Naive thymus-derived CD8-positive, alpha-beta T cell (primary cell): ENCODE measurements around the gene LRP1-AS. TPM values are rescaled to one million over a fixed set of nuclear protein-coding genes. Genes with fewer than 3 reads are reported as not detected.
"Not testable (repeated sequence)": the region's sequence is repeated elsewhere in the genome, so short reads cannot be mapped to it uniquely, and the experiment has no call there.

Experiments
- ATAC-seq, 2 donors: fragments of 150-1000 bp; cut with Tn5 transposase in 1 of 2; sonication (Bioruptor Pico), chemical (Tn5 transposase) in 1 of 2; 1 replicate in 1 of 2; 2 replicates in 1 of 2; pipeline ENCODE4 v1.10.0; 2021; ENCODE audit warnings: mild to moderate bottlenecking in 2 of 2, moderate library complexity in 2 of 2
- POLR2A ChIA-PET: fragments of 350-600 bp; sonication (Branson Sonifier 250); formaldehyde crosslinking; loops from one replicate; lab custom pipeline; 2021; ENCODE audit warnings: antibody characterized with exemption; lab: Charles Lee
- DNase-seq, 10 donors: peaks; one replicate each; pipeline versions ENCODE4 v3.0.0 to v3.0.0-alpha.2; 2020 to 2022
- H3K27ac Mint-ChIP-seq, 10 donors: one replicate each; pipeline ENCODE4 v1.8.0; 2020 to 2022; ENCODE audit warnings: mild to moderate bottlenecking in 10 of 10, mixed read lengths in 10 of 10, moderate library complexity in 4 of 10, inconsistent platforms in 1 of 10
- H3K27me3 Mint-ChIP-seq, 5 donors: one replicate each; pipeline ENCODE4 v1.8.0; 2021 to 2022; ENCODE audit warnings: mixed read lengths in 5 of 5
- H3K36me3 Mint-ChIP-seq, 3 donors: one replicate each; pipeline ENCODE4 v1.8.0; 2020 to 2022; ENCODE audit warnings: mixed read lengths in 3 of 3, mild to moderate bottlenecking in 2 of 3, inconsistent platforms in 1 of 3
- H3K4me1 Mint-ChIP-seq, 4 donors: one replicate each; pipeline ENCODE4 v1.8.0; 2021 to 2022; ENCODE audit warnings: mixed read lengths in 4 of 4
- H3K4me3 Mint-ChIP-seq, 10 donors: one replicate each; pipeline ENCODE4 v1.8.0; 2020 to 2022; ENCODE audit warnings: mild to moderate bottlenecking in 10 of 10, mixed read lengths in 10 of 10, moderate library complexity in 6 of 10, inconsistent platforms in 1 of 10
- H3K9me3 Mint-ChIP-seq, 9 donors: one replicate each; pipeline ENCODE4 v1.8.0; 2020 to 2022; ENCODE audit warnings: mixed read lengths in 9 of 9, mild to moderate bottlenecking in 3 of 9, inconsistent platforms in 1 of 9, moderate library complexity in 1 of 9
- polyA plus RNA-seq, 3 donors: library from polyadenylated mRNA; unstranded; fragments of 300-500 nt; fragmentation: Illumina TruSeq; gene quantifications; one replicate each; pipeline ENCODE4 v1.2.3, GENCODE V29; 2021
- total RNA-seq, 8 experiments: library from RNA in 2 of 8; stranded (reverse) in 2 of 8; gene quantifications; one replicate each; pipeline ENCODE4 v1.2.3 and lab custom pipeline; 2021 to 2026

LRP1-AS gene
- total and polyA plus RNA-seq, 5 experiments from 2014 or later: not detected

DNA sequence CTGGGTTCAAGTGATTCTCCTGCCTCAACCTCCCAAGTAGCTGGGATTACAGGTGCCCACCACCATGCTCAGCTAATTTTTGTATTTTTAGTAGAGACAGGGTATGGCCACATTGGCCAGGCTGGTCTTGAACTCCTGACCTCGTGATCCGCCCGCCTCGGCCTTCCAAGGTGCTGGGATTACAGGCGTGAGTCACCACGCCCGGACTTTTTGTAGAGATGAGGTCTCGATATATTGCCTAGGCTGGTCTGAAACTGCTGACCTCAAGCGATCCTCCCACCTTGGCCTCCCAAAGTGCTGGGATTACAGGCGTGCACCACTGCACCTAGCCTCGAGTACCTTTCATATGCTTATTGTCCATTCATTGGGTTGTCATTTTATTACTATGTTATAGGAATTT lies 26.7 kb downstream of the LRP1-AS start:
- peak in 1 of 10 donors; percentile 57 for DNase-seq
- H3K36me3 Mint-ChIP-seq, H3K27ac Mint-ChIP-seq, H3K9me3 Mint-ChIP-seq, H3K4me3 Mint-ChIP-seq, H3K27me3 Mint-ChIP-seq, POLR2A ChIA-PET, ATAC-seq: not testable (repeated sequence)
- H3K4me1 Mint-ChIP-seq: peaks cover 4 to 16% (median 7%) of the 10 kb centered on the region in 4 donors

DNA sequence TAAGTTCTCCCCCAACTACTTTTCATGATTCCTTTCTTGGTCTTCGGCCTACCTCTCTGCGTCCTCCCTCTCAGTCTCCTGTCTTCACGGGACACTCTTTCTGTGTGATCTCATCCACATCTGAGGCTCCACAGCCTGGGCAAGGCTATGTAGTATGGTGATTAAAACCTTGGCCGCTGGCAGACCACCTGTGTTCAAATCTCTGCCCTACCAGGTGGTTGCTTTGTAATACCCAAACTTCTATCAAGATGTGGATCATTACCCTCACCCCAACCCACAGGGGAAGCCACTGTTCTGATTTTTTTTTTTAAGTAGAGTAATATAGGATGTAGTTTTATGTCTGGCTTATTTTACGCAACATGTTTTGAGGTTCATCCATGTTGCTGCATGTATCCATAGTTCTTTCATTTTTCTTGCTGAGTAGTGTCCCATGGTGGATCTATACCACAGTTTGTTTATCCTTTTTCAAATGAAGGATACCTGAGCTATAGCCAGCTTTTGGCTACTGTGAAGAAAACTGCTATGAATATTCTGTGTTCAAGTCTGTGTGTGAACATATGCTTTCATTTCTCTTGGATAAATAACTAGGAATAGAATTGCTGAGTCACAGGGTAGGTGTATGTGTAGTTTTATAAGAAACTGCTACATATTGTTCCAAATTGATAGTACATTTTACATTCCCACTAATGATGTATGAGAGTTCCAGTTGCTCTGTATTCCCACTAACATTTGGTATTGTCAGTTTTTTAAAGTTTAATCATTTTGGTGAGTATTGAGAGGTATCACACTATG lies 27.9 kb downstream of the LRP1-AS start:
- Mint-ChIP-seq H3K27ac (no peak overlapping the region), H3K27me3 (peaks cover 0 to 4% (median 0%) of the 10 kb centered on the region in 5 donors), H3K9me3 (no peaks in the 10 kb centered on the region), H3K36me3 (no peaks in the 10 kb centered on the region), H3K4me3 (no peak overlapping the region), H3K4me1 (peaks cover 4 to 16% (median 5%) of the 10 kb centered on the region in 4 donors)
- POLR2A ChIA-PET: no interaction called here
- ATAC-seq (no peak), DNase-seq (peak in 1 of 10 donors; percentile 8)

DNA sequence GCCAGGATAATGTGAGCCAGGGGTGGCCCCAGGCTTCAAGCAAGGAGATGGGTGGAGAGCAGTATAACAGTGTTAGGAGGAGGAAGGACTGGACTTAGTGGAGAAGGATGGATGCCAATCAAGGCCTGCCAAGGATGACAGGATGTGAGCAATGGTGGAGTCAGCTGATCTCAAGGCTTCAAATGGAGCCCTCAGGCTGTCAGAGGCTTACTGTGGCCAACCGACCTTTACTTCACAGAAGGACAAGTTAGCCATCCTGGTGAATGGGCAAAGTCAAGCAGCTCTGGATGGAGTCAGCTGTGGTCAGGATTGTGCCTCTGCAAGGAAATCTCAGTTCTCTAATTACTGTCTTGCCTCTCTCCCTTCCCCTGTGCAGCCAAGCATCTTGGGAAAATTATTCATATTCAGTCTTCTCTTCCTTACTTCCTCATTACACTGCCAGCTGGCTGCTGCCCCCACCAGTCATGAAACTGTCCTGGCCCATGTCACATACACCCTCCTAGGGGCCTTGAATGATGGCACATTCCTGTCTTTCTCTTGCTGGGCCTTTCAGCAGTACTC lies 28.6 kb downstream of the LRP1-AS start:
- POLR2A ChIA-PET: no interaction called here
- Mint-ChIP-seq H3K27ac (no peak overlapping the region), H3K4me1 (peaks cover 0 to 13% (median 0%) of the 10 kb centered on the region in 4 donors), H3K36me3 (no peaks in the 10 kb centered on the region), H3K9me3 (no peaks in the 10 kb centered on the region), H3K4me3 (no peak overlapping the region), H3K27me3 (no peaks in the 10 kb centered on the region)
- DNase-seq (peak in 1 of 10 donors; percentile 8), ATAC-seq (no peak)

DNA sequence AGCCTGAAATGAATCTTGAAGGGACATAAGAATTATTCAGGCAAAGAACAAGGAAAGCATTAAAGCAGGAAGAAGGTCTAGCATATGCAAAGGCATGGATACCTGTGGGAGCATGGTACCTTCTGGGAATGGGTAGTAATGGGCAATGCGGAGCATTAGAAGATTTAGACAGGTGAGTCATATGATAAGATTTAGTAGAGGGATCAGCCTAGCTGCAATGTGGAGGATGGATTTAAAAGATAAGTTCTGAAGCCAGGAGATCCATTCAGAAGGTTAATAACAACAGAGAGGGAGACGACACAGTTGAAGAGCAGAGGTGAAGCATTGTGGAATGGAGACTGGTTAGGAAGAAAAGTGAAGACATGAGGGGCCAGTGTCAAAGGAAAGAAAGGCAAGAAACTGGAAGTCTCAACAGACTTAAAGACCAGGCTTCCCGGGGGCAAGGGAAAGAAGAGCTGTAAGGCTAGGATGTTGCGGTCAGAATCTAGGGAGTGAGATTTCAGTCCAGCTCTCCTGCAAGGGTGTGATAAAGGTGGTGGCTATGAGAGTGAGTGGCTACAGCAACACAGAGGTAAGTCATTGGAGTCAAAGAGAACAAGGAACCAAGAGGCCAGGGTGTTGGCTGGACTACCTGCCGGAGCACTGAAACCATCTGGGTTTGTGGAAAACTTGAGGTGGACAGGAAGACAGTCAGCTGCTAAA lies 30.7 kb downstream of the LRP1-AS start:
- peaks cover 4 to 23% (median 11%) of the 10 kb centered on the region in 4 donors for H3K4me1 Mint-ChIP-seq
- peak overlapping the region in 1 of 10 donors; percentile 8 for H3K27ac Mint-ChIP-seq
- H3K27me3 Mint-ChIP-seq: peaks cover 0 to 2% (median 0%) of the 10 kb centered on the region in 5 donors
- H3K9me3 Mint-ChIP-seq: no peaks in the 10 kb centered on the region
- ATAC-seq (no peak), DNase-seq (no peak)
- H3K36me3 Mint-ChIP-seq: no peaks in the 10 kb centered on the region
- no peak overlapping the region for H3K4me3 Mint-ChIP-seq
- POLR2A ChIA-PET: interaction anchor here (0.6 kb wide), 1 partner anchor 36 kb away, joined by 4 read pairs; no protein-coding TSS in a partner anchor

DNA sequence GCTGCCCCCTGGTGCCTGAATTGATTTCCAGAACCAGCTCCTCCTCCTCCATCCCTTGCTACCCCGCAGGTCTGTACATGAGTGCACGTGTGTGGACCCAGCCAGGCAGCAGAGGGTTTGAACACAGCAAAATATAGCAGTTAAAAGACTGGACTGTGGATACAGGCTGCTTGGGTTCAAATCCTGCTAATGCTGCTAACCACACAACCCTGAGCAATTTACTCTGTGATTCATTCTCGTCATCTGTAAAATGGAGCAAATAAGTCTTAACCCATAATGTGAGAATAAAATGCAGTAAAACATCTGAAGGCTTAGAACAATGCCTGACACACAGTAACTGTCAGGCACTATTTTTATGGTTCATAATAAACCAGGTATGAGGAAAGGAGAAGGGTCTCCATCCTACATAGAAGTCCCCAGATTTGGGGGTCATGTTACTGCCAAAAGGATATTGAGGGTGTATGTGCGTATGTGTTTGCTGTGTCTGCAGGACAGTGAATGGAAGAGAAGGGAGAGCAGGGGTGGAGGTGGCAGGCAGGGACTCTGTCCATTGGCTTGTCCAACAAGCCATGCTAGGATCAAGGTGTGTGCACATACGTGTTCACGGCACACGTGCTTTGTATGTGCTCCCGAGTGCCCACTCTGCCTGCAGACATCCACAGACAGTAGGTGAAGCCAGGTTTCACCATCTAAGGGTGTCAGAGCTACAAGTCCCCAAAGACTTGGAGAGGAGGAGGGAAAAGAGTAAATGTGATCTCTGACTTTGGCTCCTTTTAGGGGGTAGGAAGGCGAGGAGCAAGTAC lies 34.7 kb downstream of the LRP1-AS start:
- DNase-seq: peak in 1 of 10 donors; percentile 45
- POLR2A ChIA-PET: interaction anchor here (0.6 to 16.7 kb wide), 30 partner anchors 10 to 484 kb away, joined by 3 to 559 read pairs (median 5); partner anchors contain the start of genes BAZ2A, DDIT3, LRP1 and NAB2
- peaks cover 24 to 38% (median 35%) of the 10 kb centered on the region in 4 donors for H3K4me1 Mint-ChIP-seq
- H3K9me3 Mint-ChIP-seq: no peaks in the 10 kb centered on the region
- H3K36me3 Mint-ChIP-seq: peaks cover 0 to 9% (median 0%) of the 10 kb centered on the region in 3 donors
- H3K27me3 Mint-ChIP-seq: peaks cover 0 to 2% (median 0%) of the 10 kb centered on the region in 5 donors
- H3K4me3 Mint-ChIP-seq: peak overlapping the region; percentile 89 to 99 (median 96)
- ATAC-seq: no peak
- H3K27ac Mint-ChIP-seq: peak overlapping the region; percentile 94 to 99 (median 98)

DNA sequence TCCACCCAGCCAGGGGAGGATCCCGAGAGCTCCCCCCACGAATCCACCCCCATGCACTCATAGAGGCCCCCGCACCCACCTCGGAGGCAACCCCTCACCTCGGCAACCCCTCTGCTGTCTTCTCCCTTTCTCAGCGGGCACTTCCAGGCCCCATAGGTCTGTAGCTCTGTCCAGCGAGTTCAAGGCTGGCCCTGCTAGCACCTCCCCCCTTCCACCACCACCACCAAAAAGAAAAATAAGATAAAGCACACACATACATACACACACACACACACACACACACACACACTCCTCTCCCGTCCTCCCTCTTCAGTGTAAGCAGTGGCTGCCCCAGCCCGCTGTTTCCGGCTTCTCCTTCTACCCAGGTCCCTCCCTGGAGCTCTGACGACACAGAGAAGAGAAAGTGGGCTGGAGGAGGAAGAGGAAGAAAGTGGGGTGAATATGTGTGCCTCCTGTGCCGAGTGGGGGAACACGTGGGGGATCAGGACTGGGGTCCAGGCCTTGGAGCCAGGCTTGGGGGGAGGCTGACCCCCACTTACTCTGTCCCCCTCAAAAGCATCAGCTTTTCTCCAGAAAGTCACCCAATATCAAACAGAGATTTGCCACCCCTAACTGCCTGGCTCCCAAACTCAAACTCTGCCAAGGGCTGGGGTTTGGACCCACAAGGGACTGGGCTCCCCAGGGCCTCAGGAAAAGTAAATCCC lies 36.2 kb downstream of the LRP1-AS start, which contains the start of gene STAT6:
STAT6 (minus strand) TSS at position 332 of the 704 bp plus-strand sequence. CDS start 3,084 bp downstream, outside the sequence.
- POLR2A ChIA-PET: interaction anchor here (0.6 to 16.7 kb wide), 35 partner anchors 13 to 1293 kb away, joined by 3 to 559 read pairs (median 4); partner anchors contain the start of genes BAZ2A, CDK4, DDIT3 and LRP1
- Mint-ChIP-seq H3K4me3 (peak within 1 kb of the TSS; percentile 89 to 99 (median 96)), H3K4me1 (peaks cover 33 to 52% (median 50%) of the 10 kb centered on the region in 4 donors), H3K27me3 (peaks cover 0 to 2% (median 0%) of the 10 kb centered on the region in 5 donors), H3K27ac (peak within 1 kb of the TSS; percentile 94 to 99 (median 98)), H3K9me3 (no peaks in the 10 kb centered on the region), H3K36me3 (peaks cover 0 to 24% (median 0%) of the 10 kb centered on the region in 3 donors)
- ATAC-seq (peak; percentile 63 to 72), DNase-seq (peak; percentile 62 to 95 (median 84))

DNA sequence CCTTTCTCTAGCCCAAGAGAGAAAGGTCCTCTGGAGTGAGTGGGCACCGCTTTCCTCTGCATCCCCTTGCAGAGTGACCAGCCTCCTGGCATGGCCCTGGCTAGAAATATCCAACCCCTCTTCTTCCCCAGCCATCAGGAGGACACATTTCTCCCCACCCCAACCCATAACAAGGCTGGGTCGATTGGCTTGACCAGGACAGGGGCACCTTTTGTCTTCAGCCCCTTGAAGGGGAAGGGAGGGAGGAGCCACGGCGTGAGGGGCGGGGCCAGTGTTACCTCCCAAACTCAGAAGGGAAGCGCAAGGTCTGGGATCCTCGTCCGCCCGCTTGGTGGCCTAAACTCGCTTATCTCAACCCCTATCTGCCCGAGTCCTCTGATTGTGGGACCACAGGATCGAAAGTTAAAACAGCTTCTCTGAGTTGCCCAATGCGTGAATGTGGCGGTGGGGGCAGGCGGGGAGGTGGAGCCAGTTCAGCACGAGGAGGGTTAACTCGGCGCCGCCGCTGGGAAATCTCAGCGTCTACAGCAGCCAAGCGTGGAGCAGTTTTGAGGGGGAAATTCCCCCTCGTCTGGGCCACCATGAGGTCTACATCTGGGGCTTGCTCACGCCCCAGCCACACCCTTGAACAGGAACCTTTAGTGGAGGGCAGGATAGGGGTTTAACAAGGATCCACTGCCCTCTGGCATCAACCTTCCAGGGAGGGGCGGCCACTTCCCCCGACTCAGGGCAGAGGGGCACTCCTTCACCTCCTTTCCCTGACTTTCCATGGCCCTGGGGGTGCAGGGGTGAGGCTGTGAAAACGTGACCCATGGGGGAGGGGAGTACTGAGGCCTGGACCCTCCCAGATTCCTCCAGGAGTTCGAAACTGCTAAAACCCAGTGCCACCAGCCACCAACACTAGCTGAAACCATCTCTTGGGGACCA lies 37.1 kb downstream of the LRP1-AS start:
- peak overlapping the region; percentile 94 to 99 (median 98) for H3K27ac Mint-ChIP-seq
- H3K9me3 Mint-ChIP-seq: no peaks in the 10 kb centered on the region
- DNase-seq: peak; percentile 47 to 77 (median 54)
- POLR2A ChIA-PET: interaction anchor here (0.6 to 16.7 kb wide), 16 partner anchors 16 to 920 kb away, joined by 3 to 559 read pairs (median 10); partner anchors contain the start of genes LRP1, NAB2, NEMP1 and PTGES3
- peaks cover 0 to 32% (median 0%) of the 10 kb centered on the region in 3 donors for H3K36me3 Mint-ChIP-seq
- peak overlapping the region; percentile 89 to 99 (median 96) for H3K4me3 Mint-ChIP-seq
- H3K4me1 Mint-ChIP-seq: peaks cover 33 to 57% (median 53%) of the 10 kb centered on the region in 4 donors
- H3K27me3 Mint-ChIP-seq: peaks cover 0 to 2% (median 0%) of the 10 kb centered on the region in 5 donors
- ATAC-seq: peak; percentile 42 to 45

DNA sequence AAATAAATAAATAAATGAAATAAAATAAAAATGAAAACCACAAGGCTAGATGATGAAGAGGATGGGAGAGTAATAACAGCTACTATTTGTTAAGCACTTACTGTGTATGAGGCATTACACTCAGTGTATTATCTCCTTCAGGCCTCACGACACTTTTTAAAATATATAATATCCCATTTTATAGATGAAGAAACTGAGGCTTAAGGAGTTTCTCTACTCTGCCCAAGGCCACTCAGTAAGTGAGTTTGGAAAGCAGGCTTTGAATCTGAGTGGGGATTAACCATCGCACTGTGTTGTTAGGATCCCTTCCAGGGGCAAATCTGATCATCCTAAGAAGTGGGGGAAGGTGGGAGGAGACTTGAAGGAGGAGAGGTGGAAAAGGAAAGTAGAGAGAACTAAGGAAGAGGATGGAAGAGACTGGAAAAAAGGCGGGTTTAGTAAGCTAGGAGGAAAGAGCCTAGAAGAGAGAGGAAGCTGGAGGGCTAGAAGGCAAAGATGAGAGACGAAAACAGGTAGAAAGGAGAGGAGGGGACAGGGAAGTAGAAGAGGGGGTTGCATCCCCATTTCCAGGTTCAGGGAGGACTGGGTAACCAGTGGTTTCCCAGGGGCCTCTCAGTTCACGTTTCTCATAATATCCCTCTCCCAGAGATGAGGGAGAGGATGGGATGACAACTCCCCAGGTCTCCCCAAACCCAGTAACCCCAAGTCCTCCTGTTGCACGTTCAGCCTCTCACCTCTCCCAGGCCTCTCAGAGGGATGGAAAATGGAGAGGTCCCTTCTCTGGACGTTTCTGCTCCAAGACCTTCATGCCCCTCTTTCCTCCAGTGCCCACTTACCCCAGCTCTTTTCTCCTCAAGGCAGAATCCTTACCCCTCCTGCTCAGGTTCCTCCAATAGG lies 38.0 kb downstream of the LRP1-AS start:
- peaks cover 0 to 41% (median 3%) of the 10 kb centered on the region in 3 donors for H3K36me3 Mint-ChIP-seq
- H3K4me3 Mint-ChIP-seq: peak overlapping the region; percentile 89 to 99 (median 96)
- peak overlapping the region; percentile 80 to 99 (median 98) for H3K27ac Mint-ChIP-seq
- peaks cover 0 to 2% (median 0%) of the 10 kb centered on the region in 5 donors for H3K27me3 Mint-ChIP-seq
- no peak for ATAC-seq
- POLR2A ChIA-PET: interaction anchor here (4.9 to 16.7 kb wide), 2 partner anchors 15 to 30 kb away, joined by 150 to 559 read pairs; partner anchors contain the start of genes NAB2 and NEMP1
- peak in 1 of 10 donors; percentile 32 for DNase-seq
- peaks cover 33 to 66% (median 60%) of the 10 kb centered on the region in 4 donors for H3K4me1 Mint-ChIP-seq
- no peaks in the 10 kb centered on the region for H3K9me3 Mint-ChIP-seq

DNA sequence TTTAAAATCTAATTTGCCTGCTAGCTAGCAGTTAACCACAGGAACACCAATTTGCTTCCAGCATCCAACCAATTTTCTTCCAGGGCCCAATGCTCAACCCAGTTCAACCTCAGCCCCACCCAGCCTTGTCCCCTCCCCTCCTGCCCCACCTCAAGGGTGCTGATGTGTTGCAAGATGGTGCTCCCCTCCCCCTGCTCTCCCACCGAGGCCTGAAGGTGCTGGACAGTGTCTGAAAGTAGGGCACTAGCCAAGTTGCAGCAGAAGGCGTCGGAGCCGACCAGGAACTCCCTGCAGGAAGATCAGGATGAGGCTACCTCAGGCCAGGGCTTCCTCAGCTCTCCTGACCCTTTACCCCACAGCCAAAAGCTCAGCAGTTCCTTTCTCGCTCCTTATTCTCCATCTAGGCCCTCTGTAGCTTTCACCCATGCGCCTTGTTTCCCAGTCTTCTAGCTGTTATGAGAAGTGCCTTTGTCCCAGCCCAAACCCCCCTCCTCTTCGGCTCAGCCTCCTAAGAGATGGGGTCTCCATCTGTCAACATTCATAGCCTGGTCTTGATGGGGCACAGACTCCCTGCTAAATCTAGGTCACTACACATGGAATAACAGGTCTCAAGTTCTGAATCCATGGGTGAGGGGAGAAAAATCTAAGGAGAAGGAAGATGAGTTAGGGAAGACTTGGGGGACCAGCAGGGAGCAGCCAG lies 39.8 kb downstream of the LRP1-AS start:
- H3K4me1 Mint-ChIP-seq: peaks cover 33 to 76% (median 71%) of the 10 kb centered on the region in 4 donors
- no peaks in the 10 kb centered on the region for H3K9me3 Mint-ChIP-seq
- H3K36me3 Mint-ChIP-seq: peaks cover 0 to 51% (median 3%) of the 10 kb centered on the region in 3 donors
- POLR2A ChIA-PET: interaction anchor here (4.9 to 16.7 kb wide), 2 partner anchors 13 to 28 kb away, joined by 150 to 559 read pairs; partner anchors contain the start of genes NAB2 and NEMP1
- H3K4me3 Mint-ChIP-seq: peak overlapping the region in 7 of 10 donors; percentile 1 to 89 (median 63)
- peak overlapping the region; percentile 63 to 94 (median 77) for H3K27ac Mint-ChIP-seq
- ATAC-seq (no peak), DNase-seq (peak in 1 of 10 donors; percentile 37)
- H3K27me3 Mint-ChIP-seq: peaks cover 0 to 2% (median 0%) of the 10 kb centered on the region in 5 donors
